Measurements from ENCODE around the gene KCNIP1. TPM values are rescaled to one million over a fixed set of nuclear protein-coding genes. Genes with fewer than 3 reads are reported as not detected.

KCNIP1 gene
- total RNA-seq, 4 donors from 2014 or later, result not detected

GRCh38 chr5:170731052-170731451 is 227.2 kb downstream of the KCNIP1 start:
- intact Hi-C loops (cut with DNase I; ENCODE audit: low total_unique reads), result no loop called here
- H3K4me3 ChIP-seq (ENCODE audit: low read depth, poor library complexity, severe bottlenecking), result no peak overlapping the region
- TF ChIP-seq CTCF (IDR thresholded peaks at IDR 0.05) (no peak), POLR2A (IDR thresholded peaks at IDR 0.05) (no peak)
- WGBS, 2 donors, result 59 to 66% methylated on average over 1 of the region's 1 CpG
- no peak for DNase-seq (ENCODE audit: low spot score in 2 of 2)

- WGBS, 2 donors, result 57 to 73% methylated on average over 2 of the region's 2 CpGs
- intact Hi-C loops (cut with DNase I; ENCODE audit: low total_unique reads), result no loop called here
- H3K4me3 ChIP-seq (ENCODE audit: low read depth, poor library complexity, severe bottlenecking), result no peak overlapping the region
- TF ChIP-seq POLR2A (IDR thresholded peaks at IDR 0.05), result no peak
- no peak for TF ChIP-seq CTCF (IDR thresholded peaks at IDR 0.05)
- no peak for DNase-seq (ENCODE audit: low spot score in 2 of 2)
Observed at GRCh38 chr5:170732685-170733084, 228.9 kb downstream of the KCNIP1 start.

- no peak for TF ChIP-seq POLR2A (IDR thresholded peaks at IDR 0.05)
- no peak for TF ChIP-seq CTCF (IDR thresholded peaks at IDR 0.05)
- no peak overlapping the region for H3K4me3 ChIP-seq (ENCODE audit: low read depth, poor library complexity, severe bottlenecking)
- DNase-seq (ENCODE audit: low spot score in 2 of 2), result no peak
- 67 to 72% methylated on average over 3 of the region's 3 CpGs for WGBS, 2 donors
- intact Hi-C loops (cut with DNase I; ENCODE audit: low total_unique reads), result no loop called here
Observed at GRCh38 chr5:170736966-170737365, 233.1 kb downstream of the KCNIP1 start.

- no peak overlapping the region for H3K4me3 ChIP-seq (ENCODE audit: low read depth, poor library complexity, severe bottlenecking)
- TF ChIP-seq POLR2A (IDR thresholded peaks at IDR 0.05) (no peak), CTCF (IDR thresholded peaks at IDR 0.05) (no peak)
- intact Hi-C loops (cut with DNase I; ENCODE audit: low total_unique reads), result no loop called here
- 70 to 89% methylated on average over 1 of the region's 1 CpG for WGBS, 2 donors
- DNase-seq (ENCODE audit: low spot score in 2 of 2), result no peak
Observed at GRCh38 chr5:170737591-170737990, 233.8 kb downstream of the KCNIP1 start.

DNA sequence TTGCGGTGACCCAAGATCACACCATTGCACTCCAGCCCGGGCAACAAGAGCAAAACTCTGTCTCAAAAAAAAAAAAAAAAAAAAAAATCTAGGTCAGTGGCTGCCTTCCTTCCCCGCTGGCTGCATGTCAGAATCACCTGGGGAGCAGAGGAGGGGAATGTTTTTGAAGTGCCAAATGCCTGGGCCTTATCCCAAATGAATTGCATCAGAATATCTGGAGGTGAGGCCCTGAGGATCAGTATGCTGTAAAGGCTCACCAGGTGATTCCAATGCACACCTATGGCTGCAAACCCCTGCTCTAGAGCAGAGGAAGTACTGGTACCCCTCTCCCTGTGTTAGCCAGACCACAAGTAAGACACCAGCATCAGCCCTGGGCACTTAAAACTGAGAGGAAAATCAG is 235.0 kb downstream of the KCNIP1 start:
- DNase-seq (ENCODE audit: low spot score in 2 of 2), result no peak
- intact Hi-C loops (cut with DNase I; ENCODE audit: low total_unique reads), result no loop called here
- H3K4me3 ChIP-seq (ENCODE audit: low read depth, poor library complexity, severe bottlenecking), result no peak overlapping the region
- WGBS, 2 donors, result 46 to 59% methylated on average over 3 of the region's 3 CpGs
- TF ChIP-seq POLR2A (IDR thresholded peaks at IDR 0.05), result no peak
- TF ChIP-seq CTCF (IDR thresholded peaks at IDR 0.05), result no peak

- WGBS, 2 donors, result 88 to 95% methylated on average over 4 of the region's 4 CpGs
- no peak for TF ChIP-seq CTCF (IDR thresholded peaks at IDR 0.05)
- TF ChIP-seq POLR2A (IDR thresholded peaks at IDR 0.05), result no peak
- intact Hi-C loops (cut with DNase I; ENCODE audit: low total_unique reads), result no loop called here
- H3K4me3 ChIP-seq (ENCODE audit: low read depth, poor library complexity, severe bottlenecking), result no peak overlapping the region
- no peak for DNase-seq (ENCODE audit: low spot score in 2 of 2)
Observed at GRCh38 chr5:170739446-170739845, 235.6 kb downstream of the KCNIP1 start.
